Hippocampal formation (tissue), 2 donors: ENCODE results near the gene CAMSAP1.
A peak's percentile ranks its signal among the peaks of the same experiment; 100 is the strongest.

ENCODE experiments used
- DNase-seq, 2 donors: peaks; one replicate each; lab custom pipeline; 2025; lab: John Stamatoyannopoulos, UW

The CAMSAP1 gene

DNA sequence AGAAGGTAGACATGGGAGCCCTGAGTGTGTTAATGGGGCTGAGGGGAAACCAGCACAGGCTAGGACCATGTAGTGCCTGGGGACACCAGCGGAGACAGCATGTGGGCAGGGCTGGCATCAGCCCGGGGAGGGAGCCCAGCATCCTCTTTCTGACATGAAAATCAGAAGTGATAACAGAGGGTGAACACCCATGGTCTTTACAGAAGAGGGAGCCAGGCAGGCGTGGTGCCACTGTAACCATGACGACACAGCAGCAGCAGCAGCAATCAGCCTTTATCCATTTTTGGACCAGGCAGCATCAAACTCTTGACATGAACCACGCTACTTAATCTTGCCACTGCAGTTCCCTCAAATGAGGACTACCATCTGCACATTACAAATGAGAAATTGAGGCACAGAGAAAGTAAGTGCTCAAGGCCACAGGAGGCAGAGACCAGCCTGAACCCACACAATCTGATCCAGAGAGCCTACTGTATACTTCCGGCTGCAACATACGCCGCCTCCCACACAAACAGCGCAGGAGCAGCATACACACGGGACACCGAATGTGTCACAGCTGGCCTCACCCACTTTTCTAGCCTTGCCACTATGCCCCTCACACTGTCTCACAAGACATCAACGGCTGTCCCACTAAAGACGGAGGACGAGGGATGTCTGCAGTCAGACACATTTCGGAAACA lies 23.8 kb downstream of the CAMSAP1 start:
- DNase-seq = no peak

DNA sequence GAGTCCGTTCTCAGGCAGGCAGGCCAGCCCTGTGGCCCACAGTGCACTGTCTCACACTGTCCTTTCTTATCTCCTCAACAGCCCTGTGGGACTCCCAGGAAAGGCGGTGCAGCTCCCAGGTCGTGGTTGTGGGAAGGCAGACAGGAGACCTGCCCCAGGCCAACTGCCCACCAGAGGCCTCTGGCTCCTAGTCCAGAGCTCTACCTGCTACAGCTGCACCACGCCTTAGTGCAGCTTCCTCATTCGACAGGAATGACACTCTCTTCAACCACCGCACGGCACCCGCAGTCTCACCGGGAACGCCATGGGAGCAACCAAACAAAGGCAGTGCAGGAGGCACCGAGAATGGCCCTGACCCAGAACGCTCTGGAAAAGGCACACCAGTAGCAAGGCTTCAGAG lies 25.3 kb downstream of the CAMSAP1 start:
- no peak for DNase-seq

DNA sequence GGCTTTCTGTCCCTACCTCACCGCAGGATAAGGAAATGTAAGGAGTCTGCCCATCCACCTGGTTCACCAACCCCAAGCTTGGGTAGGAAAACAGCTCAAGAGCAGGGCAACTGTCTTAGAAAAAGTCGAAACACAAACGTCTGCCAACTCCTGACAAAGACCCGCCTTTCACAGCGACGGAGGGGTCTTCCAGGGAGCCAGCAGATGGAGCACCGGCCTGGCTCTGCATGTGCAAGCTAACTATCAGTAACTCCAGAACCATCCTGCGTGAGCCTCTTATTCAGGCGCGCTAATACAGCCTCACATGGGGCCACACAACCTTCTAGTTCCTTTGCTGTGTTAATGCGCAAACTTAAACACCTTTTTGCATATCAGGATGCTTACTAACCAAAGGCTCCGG lies 26.9 kb downstream of the CAMSAP1 start:
- no peak for DNase-seq

DNA sequence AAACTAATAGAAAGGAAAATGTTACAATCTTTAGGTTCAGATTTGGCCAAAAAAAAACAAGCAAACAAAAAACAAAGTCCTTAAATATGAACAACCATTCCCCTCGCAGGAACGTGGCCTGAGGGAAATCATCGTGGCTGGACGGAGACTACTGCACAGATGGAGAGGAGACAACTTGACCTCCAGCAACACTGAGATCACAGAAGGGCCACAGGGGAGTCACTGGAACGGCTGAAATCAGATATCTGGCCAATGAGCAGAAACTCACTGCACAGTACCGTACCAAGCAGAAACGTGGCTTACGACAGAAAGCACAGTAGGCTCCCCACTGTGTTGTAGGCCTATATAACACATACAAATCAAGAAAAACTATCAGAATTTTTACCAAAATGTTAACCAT lies 27.7 kb downstream of the CAMSAP1 start:
- no peak for DNase-seq

DNA sequence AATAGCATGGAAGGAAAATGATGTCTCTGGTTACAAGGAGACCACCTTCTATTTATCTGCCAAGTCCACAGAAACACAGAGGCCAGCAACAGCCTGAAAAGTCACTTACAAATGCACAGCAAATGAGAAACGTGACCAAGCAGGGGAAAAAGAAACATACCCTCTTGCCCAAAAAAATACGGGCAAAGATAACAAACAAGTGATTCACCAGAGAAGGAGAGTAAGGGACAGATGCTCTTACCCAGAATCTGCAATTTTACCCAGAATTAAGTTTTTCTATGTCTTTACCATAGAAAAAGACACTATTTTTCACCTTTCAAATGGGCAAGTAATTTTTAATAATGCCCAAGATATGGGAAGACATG lies 28.1 kb downstream of the CAMSAP1 start:
- no peak for DNase-seq

DNA sequence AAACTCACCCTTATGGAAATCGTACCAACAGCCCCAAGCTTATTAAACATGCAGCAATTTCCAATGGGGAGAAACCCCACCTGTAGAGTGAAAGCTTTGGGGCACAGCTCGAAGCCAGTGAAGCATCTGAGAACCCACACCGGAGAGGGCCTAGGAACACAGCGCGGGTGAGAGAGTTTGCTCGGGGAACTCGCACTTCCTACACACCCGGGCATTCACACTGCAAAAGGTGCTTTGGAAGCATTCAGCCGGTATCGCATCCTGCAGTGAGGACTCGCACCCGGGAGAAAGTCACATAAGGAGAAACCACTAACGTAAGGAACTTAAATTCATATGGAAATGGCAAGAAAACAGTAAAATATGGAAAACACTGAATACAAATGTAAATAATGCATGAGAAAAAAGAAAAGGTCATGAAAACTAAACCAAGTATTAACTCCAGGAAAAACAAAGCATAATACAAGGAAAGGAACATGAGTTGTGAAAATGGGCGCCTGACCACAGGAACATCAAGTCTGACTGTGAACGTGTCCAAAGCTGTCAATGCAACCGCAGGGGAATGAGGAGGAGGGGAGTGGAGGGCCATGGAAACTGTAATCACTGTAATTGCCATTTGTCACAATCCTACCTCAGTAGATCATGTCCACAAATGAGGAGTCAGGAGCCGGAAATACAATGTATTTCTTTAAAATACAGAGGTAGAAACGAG lies 28.7 kb downstream of the CAMSAP1 start:
- no peak for DNase-seq

DNA sequence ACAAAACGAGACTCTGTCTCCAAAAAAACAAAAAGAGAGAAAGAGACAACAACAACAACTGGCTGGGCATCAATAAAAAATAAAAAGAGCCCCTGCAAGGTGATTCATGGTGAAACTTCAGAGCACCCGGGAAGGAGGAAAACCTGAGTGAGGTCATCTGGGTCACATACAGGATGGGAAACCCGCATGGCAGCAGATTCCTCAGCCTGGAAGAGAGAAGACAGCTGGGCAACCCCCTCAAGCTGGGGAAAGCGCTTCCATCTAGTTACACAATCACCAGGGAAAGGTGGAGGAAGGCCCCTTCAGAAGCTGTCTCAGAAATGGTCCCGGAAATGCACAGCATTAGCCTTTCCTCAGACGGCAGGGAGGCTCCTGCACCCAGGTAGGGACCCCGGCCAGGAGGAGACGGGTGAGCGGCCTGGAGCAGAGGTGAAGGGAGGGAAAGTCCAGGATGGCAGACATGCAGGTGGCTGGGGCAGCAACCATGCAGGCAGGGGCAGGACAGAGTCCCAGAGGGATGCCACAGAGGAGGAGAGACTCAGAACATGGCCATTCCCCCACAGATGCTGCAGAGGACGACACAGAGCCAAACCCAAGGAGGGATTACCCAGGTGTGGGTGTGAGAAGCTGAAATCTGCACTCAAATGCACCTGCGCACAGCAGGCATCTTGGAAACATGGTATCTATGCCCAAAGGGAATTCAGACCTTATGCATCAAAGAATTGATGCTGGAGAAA lies 29.4 kb downstream of the CAMSAP1 start:
- DNase-seq = no peak

DNA sequence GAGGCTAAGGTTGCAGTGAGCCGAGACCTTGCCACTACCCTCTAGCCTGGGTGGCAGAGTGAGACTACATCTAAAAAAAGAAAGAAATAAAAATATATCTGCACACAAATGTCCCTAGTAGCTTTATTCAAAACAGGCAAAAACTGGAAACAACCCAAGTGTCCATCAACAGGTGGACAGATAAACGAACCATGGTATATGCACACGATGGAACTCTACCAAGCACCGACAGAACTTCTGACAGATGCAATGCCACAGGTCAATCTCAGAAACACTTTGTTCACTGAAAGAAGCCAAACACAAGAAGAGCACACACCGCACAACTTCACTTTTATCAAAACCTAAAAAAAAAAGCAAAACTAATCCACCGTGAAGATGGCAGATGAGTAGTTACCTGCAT lies 30.4 kb downstream of the CAMSAP1 start:
- no peak for DNase-seq

DNA sequence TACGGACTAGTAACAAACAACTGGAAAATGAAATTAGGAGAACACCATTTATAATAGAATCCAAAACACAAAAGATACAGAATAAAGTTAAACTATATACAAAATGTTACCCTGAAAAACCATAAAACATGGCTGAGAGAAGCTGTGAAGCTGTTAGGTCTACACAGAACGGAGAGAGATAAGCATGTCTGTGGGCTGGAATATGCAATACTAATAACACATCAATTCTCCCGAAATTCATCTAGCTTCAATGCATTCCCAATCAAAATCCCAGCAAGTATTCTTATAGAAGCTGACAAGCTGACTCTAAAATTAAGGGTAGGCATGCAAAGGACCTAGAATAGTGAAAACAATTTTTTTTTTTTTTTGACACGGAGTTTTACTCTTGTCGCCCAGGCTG lies 32.5 kb downstream of the CAMSAP1 start:
- DNase-seq = no peak

DNA sequence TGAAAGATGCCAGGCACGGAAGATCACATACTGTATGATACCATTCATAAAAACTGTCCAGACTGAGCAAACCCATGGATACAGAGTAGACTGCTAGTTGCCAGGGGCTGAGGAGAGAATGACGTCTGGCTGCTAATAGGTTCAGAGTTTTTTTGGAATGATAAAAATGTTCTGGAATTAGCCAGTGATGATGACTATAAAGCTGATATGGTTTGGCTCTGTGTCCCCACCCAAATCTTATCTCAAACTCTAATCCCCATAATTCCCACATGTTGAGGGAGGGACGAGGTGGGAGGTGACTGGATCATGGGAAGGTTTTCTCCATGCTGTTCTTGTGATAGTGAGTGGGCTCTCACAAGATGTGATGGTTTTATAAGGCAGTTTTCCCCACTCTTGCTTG lies 37.4 kb downstream of the CAMSAP1 start:
- DNase-seq = no peak

DNA sequence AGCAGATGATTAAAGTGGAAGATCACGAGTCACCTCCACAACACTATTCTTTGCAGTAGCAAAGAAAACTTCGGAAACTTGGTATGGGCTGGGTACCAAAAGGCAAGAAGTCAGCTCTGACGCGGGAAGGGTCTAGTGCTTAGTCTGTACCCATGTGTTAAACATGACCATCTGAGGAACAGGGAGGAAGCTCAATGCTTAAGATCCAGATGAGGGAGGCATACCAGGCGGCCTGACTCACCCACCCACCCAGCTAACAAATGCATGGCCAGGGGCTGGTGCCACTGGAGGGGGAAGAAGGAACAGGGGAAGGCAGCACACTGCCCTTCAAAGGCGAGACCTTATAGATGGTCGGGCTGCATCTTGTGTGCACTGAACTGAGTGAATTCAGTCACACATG lies 41.8 kb downstream of the CAMSAP1 start:
- DNase-seq = no peak

DNA sequence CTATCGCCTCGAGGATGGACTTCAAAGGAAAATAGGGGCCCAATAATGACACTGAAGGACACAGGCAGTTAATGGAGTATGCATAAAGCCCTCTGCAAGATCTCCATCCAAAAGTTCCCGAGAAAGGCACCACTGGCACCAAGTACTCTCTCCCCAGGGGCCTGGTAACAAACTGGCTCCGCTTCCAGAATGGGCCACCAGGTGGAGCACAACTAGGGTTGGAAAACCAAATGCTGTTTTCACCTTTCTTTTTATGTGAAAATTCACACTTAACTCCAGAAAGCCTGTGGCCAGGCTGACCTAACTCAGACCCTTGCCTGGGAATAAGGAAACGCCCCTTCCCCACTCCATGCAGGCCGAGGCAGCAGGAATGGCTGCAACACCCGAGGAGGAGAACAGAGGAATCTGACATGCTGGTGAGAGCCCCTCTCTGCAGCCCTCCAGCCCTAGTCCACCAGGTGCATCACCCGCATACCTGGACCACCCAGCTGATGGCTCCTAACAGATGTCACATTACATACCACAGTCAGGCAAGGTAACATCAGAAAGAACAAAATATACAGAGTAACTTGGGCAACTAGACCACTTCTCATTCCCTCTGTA lies 42.8 kb downstream of the CAMSAP1 start:
- peak; percentile 11 to 49 for DNase-seq

DNA sequence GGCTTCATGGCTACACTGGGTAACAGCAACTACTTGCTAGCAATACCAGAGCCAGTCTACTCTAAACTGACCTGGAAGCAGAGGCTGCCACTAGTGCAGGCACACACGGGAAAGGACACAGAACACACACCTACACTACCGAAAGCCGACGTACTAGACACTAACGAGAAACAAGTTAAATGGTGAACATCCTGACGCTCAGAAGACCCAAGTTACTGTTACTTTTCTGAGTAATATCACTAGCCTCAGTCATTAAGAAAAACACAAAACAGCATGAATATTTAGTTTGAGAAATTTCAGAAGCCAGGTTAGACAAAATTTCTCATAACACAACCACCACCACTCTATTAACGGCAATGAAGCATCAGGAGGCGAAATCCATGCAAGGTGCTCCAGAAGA lies 44.5 kb downstream of the CAMSAP1 start:
- DNase-seq = no peak

DNA sequence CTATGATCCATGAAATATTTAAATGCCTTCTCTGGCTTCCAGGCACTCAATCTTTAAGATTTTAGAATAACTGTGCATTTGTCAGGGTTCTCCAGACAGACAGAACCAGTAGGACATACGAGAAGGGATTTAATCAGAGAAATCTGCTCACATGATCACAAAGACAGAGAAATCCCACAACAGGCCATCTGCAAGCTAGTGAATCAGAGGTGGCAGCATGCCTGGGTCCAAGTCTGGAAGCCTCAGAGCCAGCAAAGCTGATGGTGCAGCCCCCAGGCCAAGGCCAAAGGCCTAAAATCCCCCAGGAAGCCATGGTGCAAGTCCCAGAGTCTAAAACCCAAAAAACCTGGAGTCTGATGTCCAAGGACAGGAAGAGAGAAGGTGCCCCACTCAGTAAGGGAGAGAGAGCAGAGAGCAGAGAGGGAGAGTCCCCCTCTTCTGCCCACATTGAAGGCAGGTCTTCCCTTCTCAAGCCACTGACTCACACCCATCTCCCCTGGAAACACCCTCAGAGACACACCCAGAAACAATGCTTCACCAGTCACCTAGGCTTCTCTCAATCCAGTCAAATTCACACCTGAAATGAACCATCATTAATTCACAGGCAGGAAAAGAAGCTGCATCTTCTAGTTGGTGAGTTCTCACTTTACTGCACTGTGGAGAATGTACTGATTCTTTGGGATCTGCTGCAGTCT lies 48.7 kb downstream of the CAMSAP1 start:
- DNase-seq = no peak

DNA sequence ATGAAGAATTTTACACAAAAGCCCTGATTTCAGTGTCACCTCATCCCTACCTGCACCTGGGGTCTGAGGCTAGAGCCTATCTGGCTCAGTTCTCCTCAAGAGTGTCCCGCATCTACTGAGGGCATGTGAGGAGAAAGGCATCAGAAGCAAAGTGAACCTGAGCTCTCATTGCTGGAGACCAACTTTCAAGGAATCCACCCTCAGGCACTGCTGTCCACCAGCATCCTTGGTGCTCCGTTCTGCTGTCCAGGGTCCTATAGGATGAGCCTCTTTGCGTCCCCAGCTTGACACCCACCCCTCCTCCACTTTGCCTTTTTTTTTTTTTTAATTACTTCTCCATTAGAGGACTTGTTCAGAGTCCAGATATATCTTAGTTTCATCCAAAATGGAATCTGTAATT lies 49.5 kb downstream of the CAMSAP1 start:
- DNase-seq = no peak

DNA sequence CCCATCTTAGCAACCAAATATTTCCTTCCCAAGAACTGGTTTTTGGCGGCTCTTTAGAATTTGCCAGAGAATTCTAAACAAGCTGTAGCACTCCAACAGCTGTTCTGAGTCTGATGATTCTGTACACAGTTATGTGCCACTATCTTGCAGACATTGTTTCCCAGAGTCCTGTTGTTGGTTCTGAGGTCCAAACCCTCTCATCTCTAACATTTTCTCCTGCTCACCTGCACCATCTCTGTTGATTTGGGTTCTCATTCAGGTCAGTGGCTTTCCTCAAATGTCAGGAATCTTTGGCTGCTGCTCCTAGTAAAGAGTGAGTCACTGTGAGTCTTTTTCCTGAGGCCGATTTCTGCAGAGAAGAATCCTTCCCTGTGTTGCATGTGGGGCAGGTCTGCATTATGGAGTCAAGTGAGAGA lies 50.0 kb downstream of the CAMSAP1 start:
- no peak for DNase-seq

DNA sequence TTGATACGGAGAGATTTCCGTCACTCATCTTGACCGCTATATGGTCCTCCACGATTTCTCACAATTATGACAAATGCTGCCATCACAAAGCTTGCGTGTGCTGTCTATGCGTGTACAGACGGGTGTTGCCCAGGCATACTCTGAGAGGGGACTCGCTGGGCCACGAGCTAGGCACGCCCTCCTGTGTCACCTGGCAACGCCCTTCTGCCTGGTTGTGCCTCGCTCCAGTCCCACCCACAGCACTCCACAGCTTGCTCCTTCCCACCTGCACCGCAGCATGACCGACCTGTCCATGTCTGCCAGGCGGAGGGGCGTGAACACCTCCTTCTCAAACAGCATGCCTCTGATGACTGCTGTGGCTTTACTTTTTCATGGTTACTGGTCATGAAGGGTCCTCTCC lies 55.6 kb downstream of the CAMSAP1 start:
- DNase-seq = no peak

DNA sequence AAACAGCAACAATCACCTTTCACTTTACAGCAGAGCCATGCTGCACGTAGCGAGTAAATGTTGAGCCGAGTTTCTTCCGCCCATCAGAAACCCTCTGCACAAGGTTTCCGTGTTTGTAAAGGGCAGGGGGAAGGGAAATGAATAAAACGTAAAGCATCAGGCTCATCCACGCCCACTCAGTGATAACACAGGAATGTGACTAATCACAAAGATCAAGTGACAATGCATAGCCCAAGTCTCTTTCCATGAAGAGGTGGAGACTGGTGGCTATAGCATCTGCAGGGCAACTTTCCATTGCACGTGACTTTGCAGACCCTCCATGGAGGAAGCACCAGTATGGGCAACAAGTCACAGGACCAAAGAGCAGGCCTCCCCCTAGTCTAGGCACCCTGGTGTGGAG lies 56.6 kb downstream of the CAMSAP1 start:
- no peak for DNase-seq

DNA sequence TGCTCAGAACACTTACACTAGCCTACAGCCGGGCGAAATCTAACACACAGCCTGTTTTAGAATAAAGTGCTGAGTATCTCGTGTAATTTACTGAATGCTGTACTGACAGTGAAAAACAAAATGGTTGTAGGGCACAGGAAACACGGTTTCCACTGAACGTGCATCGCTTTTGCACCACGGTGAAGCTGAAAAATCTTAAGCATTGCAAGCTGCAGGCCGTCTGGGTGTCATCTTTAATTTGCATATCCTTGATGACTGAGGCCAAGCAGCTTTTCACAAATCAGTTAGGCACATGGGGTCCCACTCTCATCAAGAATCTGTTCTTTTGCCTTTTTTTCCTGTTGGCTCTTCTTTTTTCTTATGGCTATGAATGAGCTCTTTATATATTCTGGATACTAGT lies 58.2 kb downstream of the CAMSAP1 start:
- no peak for DNase-seq

DNA sequence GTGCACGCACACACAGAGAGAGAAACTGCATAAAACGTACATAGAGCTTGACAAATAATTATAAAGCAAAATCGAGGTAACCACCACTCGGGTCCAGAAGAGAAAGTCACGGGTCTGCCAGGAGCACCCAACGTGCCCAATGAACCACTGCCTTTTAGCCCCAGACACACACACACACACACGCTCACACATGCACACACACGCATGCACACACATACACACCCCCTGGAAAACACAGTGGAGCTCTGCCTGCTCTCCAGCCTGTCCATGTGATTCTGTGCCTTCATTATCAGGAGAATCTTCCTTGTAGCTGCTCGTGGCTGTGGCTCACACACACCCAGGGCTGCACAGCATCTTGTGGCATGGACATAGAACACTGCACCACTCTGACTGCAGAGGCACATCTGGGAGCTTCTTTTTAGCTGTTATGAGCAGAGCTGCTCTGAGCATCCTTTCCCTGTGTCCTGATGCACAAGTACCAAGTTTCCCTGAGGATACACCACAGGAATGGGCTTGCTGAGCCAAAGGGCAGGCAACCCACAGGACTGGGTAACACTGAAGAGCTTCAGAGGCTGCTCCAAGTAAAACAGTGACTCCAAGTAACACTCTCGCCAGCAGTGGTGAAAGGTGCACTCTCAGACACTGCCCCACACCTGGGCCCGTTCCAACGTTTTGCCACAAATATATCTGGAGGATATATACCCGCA lies 58.9 kb downstream of the CAMSAP1 start:
- DNase-seq = no peak

DNA sequence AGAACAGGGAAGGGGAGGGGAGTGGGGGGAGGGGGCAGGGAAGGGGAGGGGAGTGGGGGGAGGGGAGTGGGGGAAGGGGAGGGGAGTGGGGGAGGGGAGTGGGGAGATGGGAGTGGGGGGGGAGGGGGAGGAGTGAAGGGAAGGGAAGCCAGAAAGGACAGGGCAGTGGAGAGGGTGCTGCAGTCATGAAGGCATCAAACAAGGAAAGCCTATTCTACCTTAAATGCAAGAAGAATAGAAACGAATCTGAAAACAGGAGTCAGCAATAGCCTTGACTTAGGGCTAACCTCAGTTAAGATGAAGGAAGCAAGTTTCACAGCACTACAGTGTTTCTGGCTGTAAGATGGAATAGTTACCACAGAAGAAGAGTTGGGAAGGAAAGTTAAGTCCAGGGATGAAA lies 59.5 kb downstream of the CAMSAP1 start:
- DNase-seq = no peak

DNA sequence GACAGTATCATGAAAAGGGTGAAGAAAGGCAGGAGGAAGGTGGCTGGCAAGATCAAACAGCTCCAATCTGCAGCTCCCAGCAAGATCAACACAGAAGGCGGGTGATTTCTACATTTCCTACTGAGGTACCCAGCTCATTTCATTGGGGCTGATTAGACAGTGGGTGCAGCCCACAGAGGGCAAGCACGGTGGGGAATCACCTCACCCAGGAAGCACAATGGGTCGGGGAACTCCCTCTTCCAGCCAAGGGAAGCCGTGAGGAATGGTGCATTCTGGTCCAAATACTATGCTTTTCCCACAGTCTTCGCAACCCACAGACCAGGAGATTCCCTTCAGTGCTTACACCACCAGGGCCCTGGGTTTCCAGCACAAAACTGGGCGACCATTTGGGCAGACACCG lies 66.8 kb downstream of the CAMSAP1 start:
- DNase-seq = no peak
